ENCODE data around the gene RGS4. TPM values are rescaled to one million over a fixed set of nuclear protein-coding genes. Genes with fewer than 3 reads are reported as not detected.
"Not testable (repeated sequence)": the region's sequence is repeated elsewhere in the genome, so short reads cannot be mapped to it uniquely, and the experiment has no call there.

RGS4 gene
- total RNA-seq, 1 donor from 2014 or later, result 7.3 TPM

- DNase-seq (ENCODE audit: low spot score in 2 of 2), result no peak
- FAIRE-seq, result no peak
Measured at GRCh38 chr1:163066168-163066567, 3.0 kb upstream of the RGS4 start.

- FAIRE-seq (no peak), DNase-seq (ENCODE audit: low spot score in 2 of 2) (no peak)
Measured at GRCh38 chr1:163066686-163067085, 2.5 kb upstream of the RGS4 start.

- DNase-seq (ENCODE audit: low spot score in 2 of 2) (no peak), FAIRE-seq (no peak)
Measured at GRCh38 chr1:163068716-163069115, 445 bp upstream of the RGS4 start.

- DNase-seq (ENCODE audit: low spot score in 2 of 2) (no peak), FAIRE-seq (no peak)
Measured at GRCh38 chr1:163069655-163070277, 605 bp downstream of the RGS4 start.

- FAIRE-seq (no peak), DNase-seq (ENCODE audit: low spot score in 2 of 2) (peak in 1 of 2 donors; percentile 14)
Measured at GRCh38 chr1:163071405-163072255, 2.5 kb downstream of the RGS4 start.

GRCh38 chr1:163072658-163073057, 3.5 kb downstream of the RGS4 start:
- DNase-seq (ENCODE audit: low spot score in 2 of 2), result no peak
- FAIRE-seq, result no peak

- FAIRE-seq (no peak), DNase-seq (ENCODE audit: low spot score in 2 of 2) (no peak)
Measured at GRCh38 chr1:163074004-163074403, 4.8 kb downstream of the RGS4 start.

GRCh38 chr1:163074716-163075284, 5.6 kb downstream of the RGS4 start:
- DNase-seq (ENCODE audit: low spot score in 2 of 2), result no peak
- no peak for FAIRE-seq

- no peak for FAIRE-seq
- DNase-seq (ENCODE audit: low spot score in 2 of 2), result no peak
Measured at GRCh38 chr1:163076044-163076443, 6.9 kb downstream of the RGS4 start.

GRCh38 chr1:163076446-163076845, 7.3 kb downstream of the RGS4 start:
- FAIRE-seq (no peak), DNase-seq (ENCODE audit: low spot score in 2 of 2) (no peak)

GRCh38 chr1:163076981-163077761, 8.0 kb downstream of the RGS4 start:
- no peak for FAIRE-seq
- DNase-seq (ENCODE audit: low spot score in 2 of 2), result no peak

- FAIRE-seq, result no peak
- DNase-seq (ENCODE audit: low spot score in 2 of 2), result no peak
Measured at GRCh38 chr1:163082971-163083370, 13.8 kb downstream of the RGS4 start.

GRCh38 chr1:163083690-163084089, 14.5 kb downstream of the RGS4 start:
- FAIRE-seq (no peak), DNase-seq (ENCODE audit: low spot score in 2 of 2) (no peak)

GRCh38 chr1:163084330-163084729, 15.2 kb downstream of the RGS4 start:
- no peak for DNase-seq (ENCODE audit: low spot score in 2 of 2)
- FAIRE-seq, result no peak

GRCh38 chr1:163085041-163085903, 16.1 kb downstream of the RGS4 start:
- FAIRE-seq (no peak), DNase-seq (ENCODE audit: low spot score in 2 of 2) (no peak)

- FAIRE-seq, result no peak
- DNase-seq (ENCODE audit: low spot score in 2 of 2), result no peak
Measured at GRCh38 chr1:163085904-163086268, 16.7 kb downstream of the RGS4 start.

GRCh38 chr1:163089117-163089516, 20.0 kb downstream of the RGS4 start:
- FAIRE-seq; DNase-seq (ENCODE audit: low spot score in 2 of 2): not testable (repeated sequence)

- peak; percentile 66 for FAIRE-seq
Measured at GRCh38 chr1:163090321-163090945, 21.3 kb downstream of the RGS4 start.

GRCh38 chr1:163093169-163093568, 24.0 kb downstream of the RGS4 start:
- no peak for FAIRE-seq
- no peak for DNase-seq (ENCODE audit: low spot score in 2 of 2)

More at GRCh38 chr1:163090321-163090945, 21.3 kb downstream of the RGS4 start:
- DNase-seq (ENCODE audit: low spot score in 2 of 2), result no peak
